Hepatocyte (in vitro differentiated cells): ENCODE measurements around the gene FN3K. TPM values are rescaled to one million over a fixed set of nuclear protein-coding genes. Genes with fewer than 3 reads are reported as not detected.
"Not testable (repeated sequence)": the region's sequence is repeated elsewhere in the genome, so short reads cannot be mapped to it uniquely, and the experiment has no call there.

Experiments used
- DNase-seq: peaks from one replicate; pipeline ENCODE4 v3.0.0-alpha.2; 2016; ENCODE audit warnings: low spot score
- H2AFZ ChIP-seq: fragments of 200-600 bp; sonication (generic); 2 replicates; pipeline ENCODE4 v1.6.0; 2016; ENCODE audit warnings: antibody characterized with exemption, mild to moderate bottlenecking
- H3K27ac ChIP-seq: fragments of 200-600 bp; sonication (generic); 2 replicates; pipeline ENCODE4 v1.5.1; 2016; ENCODE audit warnings: mild to moderate bottlenecking
- H3K27me3 ChIP-seq: fragments of 200-600 bp; sonication (generic); 2 replicates; pipeline ENCODE4 v1.6.1; 2016
- H3K36me3 ChIP-seq: fragments of 200-600 bp; sonication (generic); replicated peaks from 2 replicates; pipeline ENCODE4 v1.5.1; 2016; ENCODE audit warnings: low read depth; ENCODE audit not compliant: insufficient read depth
- H3K4me1 ChIP-seq: fragments of 200-600 bp; sonication (generic); 2 replicates; pipeline ENCODE4 v1.5.1; 2016; ENCODE audit warnings: mild to moderate bottlenecking, moderate library complexity; ENCODE audit not compliant: insufficient read depth
- H3K4me2 ChIP-seq: fragments of 200-600 bp; sonication (generic); 2 replicates; pipeline ENCODE4 v1.6.0; 2016
- H3K4me3 ChIP-seq: fragments of 200-600 bp; sonication (generic); 2 replicates; pipeline ENCODE4 v1.5.1; 2016; ENCODE audit warnings: mild to moderate bottlenecking
- H3K79me2 ChIP-seq: fragments of 200-600 bp; sonication (generic); 2 replicates; pipeline ENCODE4 v1.6.0; 2017; ENCODE audit warnings: mild to moderate bottlenecking
- H3K9me2 ChIP-seq: fragments of 200-600 bp; sonication (generic); replicated peaks from 2 replicates; pipeline ENCODE4 v1.6.0; 2017; ENCODE audit warnings: mild to moderate bottlenecking; ENCODE audit not compliant: insufficient read depth
- H3K9me3 ChIP-seq: fragments of 200-600 bp; sonication (generic); 2 replicates; pipeline ENCODE4 v1.5.1; 2016; ENCODE audit warnings: low read depth, mild to moderate bottlenecking
- H4K20me1 ChIP-seq: fragments of 200-600 bp; sonication (generic); 2 replicates; pipeline ENCODE4 v1.6.0; 2016; ENCODE audit warnings: mild to moderate bottlenecking; ENCODE audit not compliant: insufficient read depth, poor library complexity, severe bottlenecking
- EZH2 ChIP-seq: fragments of 200-600 bp; sonication (generic); IDR thresholded peaks from 2 replicates; pipeline ENCODE4 v1.6.1; 2016; ENCODE audit warnings: antibody characterized with exemption, mild to moderate bottlenecking, borderline replicate concordance
- EZH2phosphoT487 ChIP-seq: fragments of 200-600 bp; sonication (generic); IDR thresholded peaks from one replicate; pipeline ENCODE4 v1.6.1; 2018; ENCODE audit warnings: antibody characterized with exemption, mild to moderate bottlenecking, low read depth, moderate library complexity; ENCODE audit not compliant: unreplicated experiment, severe bottlenecking
- WGBS: methylation state at CpG from one replicate; pipeline ENCODE4 v1.1.6; 2016; ENCODE audit warnings: low lambda C conversion rate; ENCODE audit errors: missing lambda C conversion rate; 5-methylcytosine and 5-hydroxymethylcytosine counted together
- polyA plus RNA-seq: library from polyadenylated mRNA; unstranded; fragments of >200 nt; fragmentation: Nextera tagmentation; extraction: Ambion mirVana; gene quantifications from 2 replicates; pipeline ENCODE4 v1.2.1, GENCODE V29; 2016
- total RNA-seq: library from RNA; depleted of rRNA; stranded (reverse); fragments of >200 nt; gene quantifications from 2 replicates; pipeline ENCODE4 v1.2.3, GENCODE V29; 2014
- TF ChIP-seq, protein P1 (sequence below): fragments of 200-600 bp; sonication (generic); IDR thresholded peaks from 2 replicates; pipeline ENCODE4 v1.5.1; 2016; ENCODE audit warnings: antibody characterized with exemption, mild to moderate bottlenecking; ENCODE audit not compliant: poor library complexity

Gene FN3K
- total and polyA plus RNA-seq, 2 experiments from 2014 or later, result 13.7 to 17.3 TPM

- H3K4me2 ChIP-seq, result peak overlapping the region; percentile 80
- peaks cover 18% of the 10 kb centered on the region for H3K79me2 ChIP-seq
- H3K4me3 ChIP-seq, result no peak overlapping the region
- H3K27me3 ChIP-seq, result no peaks in the 10 kb centered on the region
- peaks cover 12% of the 10 kb centered on the region for H3K4me1 ChIP-seq
- no peak overlapping the region for H2AFZ ChIP-seq
- H4K20me1 ChIP-seq, result no peaks in the 10 kb centered on the region
- WGBS, result 81% methylated on average over 26 of the region's 26 CpGs
- peak overlapping the region; percentile 60 for H3K27ac ChIP-seq
- no peak for TF ChIP-seq EZH2
- no peak for TF ChIP-seq EZH2phosphoT487
- TF ChIP-seq, protein P1, sequence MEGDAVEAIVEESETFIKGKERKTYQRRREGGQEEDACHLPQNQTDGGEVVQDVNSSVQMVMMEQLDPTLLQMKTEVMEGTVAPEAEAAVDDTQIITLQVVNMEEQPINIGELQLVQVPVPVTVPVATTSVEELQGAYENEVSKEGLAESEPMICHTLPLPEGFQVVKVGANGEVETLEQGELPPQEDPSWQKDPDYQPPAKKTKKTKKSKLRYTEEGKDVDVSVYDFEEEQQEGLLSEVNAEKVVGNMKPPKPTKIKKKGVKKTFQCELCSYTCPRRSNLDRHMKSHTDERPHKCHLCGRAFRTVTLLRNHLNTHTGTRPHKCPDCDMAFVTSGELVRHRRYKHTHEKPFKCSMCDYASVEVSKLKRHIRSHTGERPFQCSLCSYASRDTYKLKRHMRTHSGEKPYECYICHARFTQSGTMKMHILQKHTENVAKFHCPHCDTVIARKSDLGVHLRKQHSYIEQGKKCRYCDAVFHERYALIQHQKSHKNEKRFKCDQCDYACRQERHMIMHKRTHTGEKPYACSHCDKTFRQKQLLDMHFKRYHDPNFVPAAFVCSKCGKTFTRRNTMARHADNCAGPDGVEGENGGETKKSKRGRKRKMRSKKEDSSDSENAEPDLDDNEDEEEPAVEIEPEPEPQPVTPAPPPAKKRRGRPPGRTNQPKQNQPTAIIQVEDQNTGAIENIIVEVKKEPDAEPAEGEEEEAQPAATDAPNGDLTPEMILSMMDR, result no peak
- H3K9me3 ChIP-seq, result peaks cover 10% of the 10 kb centered on the region
- H3K36me3 ChIP-seq, result peaks cover 9% of the 10 kb centered on the region
- DNase-seq, result peak; percentile 46
- H3K9me2 ChIP-seq, result no peaks in the 10 kb centered on the region
These were observed 2.8 kb downstream of the FN3K start for GRCh38 chr17:82737967-82738877.

- Histone ChIP-seq H3K4me3 (no peak overlapping the region), H3K79me2 (peaks cover 9% of the 10 kb centered on the region), H3K36me3 (peaks cover 9% of the 10 kb centered on the region), H4K20me1 (no peaks in the 10 kb centered on the region), H3K27ac (peak overlapping the region; percentile 88), H3K9me2 (no peaks in the 10 kb centered on the region), H3K9me3 (peaks cover 10% of the 10 kb centered on the region), H3K4me1 (peaks cover 12% of the 10 kb centered on the region), H3K27me3 (no peaks in the 10 kb centered on the region), H3K4me2 (no peak overlapping the region), H2AFZ (no peak overlapping the region)
- TF ChIP-seq EZH2phosphoT487, result no peak
- TF ChIP-seq EZH2, result no peak
- TF ChIP-seq, protein P1, result no peak
- WGBS, result 93% methylated on average over 10 of the region's 10 CpGs
- peak; percentile 70 for DNase-seq
These were observed 5.7 kb downstream of the FN3K start for GRCh38 chr17:82740906-82741759.

DNA sequence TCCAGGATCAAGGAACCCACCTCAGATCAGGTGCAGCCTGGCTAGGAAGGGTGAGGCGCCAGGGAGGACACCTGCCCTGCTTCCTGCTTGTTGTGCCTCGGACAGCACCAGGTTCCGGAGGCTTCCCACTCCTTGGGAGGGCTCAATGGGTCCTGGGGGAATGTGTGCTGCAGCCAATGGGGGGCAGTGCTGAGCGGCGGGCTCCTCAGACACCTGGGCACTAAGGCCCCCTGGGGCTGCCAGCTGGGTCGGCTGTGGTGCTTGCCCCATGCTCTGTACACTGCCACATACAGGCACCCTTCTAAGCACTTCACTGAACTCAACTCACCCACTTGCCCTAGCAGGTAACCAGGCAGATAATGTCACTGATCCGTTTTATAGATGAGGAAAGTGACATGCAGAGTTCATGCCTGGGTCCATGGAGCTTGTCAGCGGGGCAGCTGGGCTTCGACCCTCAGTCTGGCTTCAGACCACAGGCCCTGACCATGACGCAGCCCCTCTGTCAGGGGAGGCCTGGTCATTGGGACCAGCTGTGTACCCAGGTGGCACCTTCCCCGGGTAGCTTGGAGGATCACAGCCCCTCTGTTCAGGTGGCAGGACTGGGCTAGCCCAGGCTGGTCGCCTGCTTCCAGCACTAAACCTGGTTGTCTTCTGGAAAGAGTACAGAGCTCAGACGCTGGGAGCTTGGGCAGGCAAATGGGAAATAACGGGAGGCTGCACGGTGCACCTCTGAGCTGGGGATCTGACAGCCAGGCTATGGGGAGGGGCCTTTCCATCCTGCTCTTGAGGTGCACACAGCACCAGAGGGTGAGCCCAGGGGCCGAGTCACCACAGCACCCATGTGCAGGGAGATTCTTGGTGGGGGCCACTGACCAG lies 8.2 kb downstream of the FN3K start:
- Histone ChIP-seq H3K27ac (no peak overlapping the region), H3K36me3 (peaks cover 9% of the 10 kb centered on the region), H3K4me2 (no peak overlapping the region), H3K4me3 (no peak overlapping the region), H3K4me1 (peaks cover 7% of the 10 kb centered on the region), H2AFZ (no peak overlapping the region), H4K20me1 (no peaks in the 10 kb centered on the region), H3K9me3 (peaks cover 10% of the 10 kb centered on the region), H3K79me2 (no peaks in the 10 kb centered on the region), H3K27me3 (no peaks in the 10 kb centered on the region), H3K9me2 (no peaks in the 10 kb centered on the region)
- 96% methylated on average over 16 of the region's 16 CpGs for WGBS
- TF ChIP-seq EZH2 (no peak), EZH2phosphoT487 (no peak)
- TF ChIP-seq, protein P1, result no peak
- no peak for DNase-seq

DNA sequence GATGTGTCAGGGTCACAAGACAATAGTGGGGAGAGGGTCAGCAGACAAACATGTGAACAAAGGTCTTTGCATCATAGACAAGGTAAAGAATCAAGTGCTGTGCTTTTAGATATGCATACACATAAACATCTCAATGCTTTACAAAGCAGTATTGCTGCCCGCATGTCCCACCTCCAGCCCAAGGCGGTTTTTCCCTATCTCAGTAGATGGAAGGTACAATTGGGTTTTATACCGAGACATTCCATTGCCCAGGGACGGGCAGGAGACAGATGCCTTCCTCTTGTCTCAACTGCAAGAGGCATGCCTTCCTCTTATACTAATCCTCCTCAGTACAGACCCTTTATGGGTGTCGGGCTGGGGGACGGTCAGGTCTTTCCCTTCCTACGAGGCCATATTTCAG lies 9.3 kb downstream of the FN3K start:
- not testable (repeated sequence) for H3K36me3 ChIP-seq, H3K4me2 ChIP-seq, H3K27ac ChIP-seq, H3K4me1 ChIP-seq, H3K9me3 ChIP-seq, H3K27me3 ChIP-seq, H3K4me3 ChIP-seq, H2AFZ ChIP-seq, H3K9me2 ChIP-seq, DNase-seq, H3K79me2 ChIP-seq, H4K20me1 ChIP-seq
- 76% methylated on average over 7 of the region's 7 CpGs for WGBS
